GM12878 (cell line): ENCODE data around the gene NUP35. TPM values are rescaled to one million over a fixed set of nuclear protein-coding genes. Genes with fewer than 3 reads are reported as not detected.

Experiments used
- CBFB ChIP-seq: IDR thresholded peaks from 2 replicates; pipeline ENCODE4 v1.6.1; 2016; ENCODE audit warnings: antibody characterized with exemption, low read depth
- CBX5 ChIP-seq: sonication (generic); IDR thresholded peaks from 2 replicates; pipeline ENCODE4 v1.6.1; 2016; ENCODE audit warnings: low read depth, moderate library complexity, mild to moderate bottlenecking, inconsistent platforms
- CHD4 ChIP-seq: fragments of 200-600 bp; sonication (generic); IDR thresholded peaks from 2 replicates; pipeline ENCODE4 v1.6.1; 2016; ENCODE audit warnings: mild to moderate bottlenecking
- CREB1 ChIP-seq: IDR thresholded peaks from 2 replicates; pipeline ENCODE4 v1.6.1; 2012; ENCODE audit warnings: low read depth, mild to moderate bottlenecking, inconsistent platforms
- EZH2 ChIP-seq: IDR thresholded peaks from 2 replicates; pipeline ENCODE4 v1.6.1; 2012; ENCODE audit warnings: low read depth, mild to moderate bottlenecking, control low read depth, inconsistent platforms, low read length, borderline replicate concordance; ENCODE audit not compliant: control insufficient read depth
- MAX ChIP-seq: IDR thresholded peaks from 2 replicates; pipeline ENCODE4 v1.6.1; 2012; ENCODE audit warnings: low read depth, low read length, improper control_type of control experiment
- NKRF ChIP-seq: fragments of 450-650 bp; conservative IDR thresholded peaks from 2 replicates; pipeline ENCODE4 v1.6.1; 2017; ENCODE audit warnings: mild to moderate bottlenecking, moderate library complexity
- NR2F1 ChIP-seq: fragments of 450-650 bp; conservative IDR thresholded peaks from 2 replicates; pipeline ENCODE4 v1.6.1; 2017; ENCODE audit warnings: mild to moderate bottlenecking
- PAX5 ChIP-seq: IDR thresholded peaks from 2 replicates; pipeline ENCODE4 v1.6.1; 2011; ENCODE audit warnings: low read depth, low read length, borderline replicate concordance
- PKNOX1 ChIP-seq: fragments of 450-650 bp; IDR thresholded peaks from 2 replicates; pipeline ENCODE4 v1.6.1; 2016; ENCODE audit warnings: mild to moderate bottlenecking
- POU2F2 ChIP-seq: IDR thresholded peaks from 3 replicates; pipeline ENCODE4 v1.6.1; 2011; ENCODE audit warnings: low read depth, mild to moderate bottlenecking, low read length, borderline replicate concordance
- RB1 ChIP-seq: fragments of 450-650 bp; formaldehyde crosslinking; IDR thresholded peaks from 2 replicates; pipeline ENCODE4 v1.6.1; 2017; ENCODE audit warnings: mild to moderate bottlenecking, borderline replicate concordance
- RELB ChIP-seq: fragments of 450-650 bp; IDR thresholded peaks from 2 replicates; pipeline ENCODE4 v1.6.1; 2017; ENCODE audit warnings: low read depth, mild to moderate bottlenecking, moderate library complexity
- WRNIP1 ChIP-seq: IDR thresholded peaks from 2 replicates; pipeline ENCODE4 v1.6.1; 2011; ENCODE audit warnings: low read depth, low read length, improper control_type of control experiment, borderline replicate concordance
- polyA plus RNA-seq, 11 experiments: library from polyadenylated mRNA; depleted of rRNA in 4 of 11; unstranded in 6 of 11; stranded (reverse) in 5 of 11; fragments of >200 nt; fragmentation: Nextera tagmentation in 4 of 11; fragmentation: Illumina TruSeq in 1 of 11; extraction: Ambion mirVana in 4 of 11; extraction: Trizol in 1 of 11; gene quantifications; 1 replicate in 1 of 11; 2 replicates in 10 of 11; pipeline versions ENCODE4 v1.2.1 to v1.2.3, GENCODE V29; 2011 to 2016; ENCODE audit warnings: inconsistent platforms in 2 of 11, missing spikeins in 2 of 11, low read depth in 1 of 11
- total RNA-seq, 4 experiments: library from RNA; depleted of rRNA in 3 of 4; stranded (reverse); fragments of >200 nt in 3 of 4; fragmentation: Illumina TruSeq in 1 of 4; extraction: Trizol in 1 of 4; gene quantifications; 2 replicates each; pipeline versions ENCODE4 v1.2.1 to v1.2.3, GENCODE V29; 2013 to 2021

Gene NUP35
- total and polyA plus RNA-seq, 10 of the 15 experiments (the other 5 are each of a cell fraction or from before 2014, with no cell fraction given) = 21.4 to 57.3 (median 30.7) TPM

GRCh38 chr2:183078464-183079138 lies 45.6 kb upstream of the NUP35 start, which contains the start of gene DUSP19 (continued):
- TF ChIP-seq NR2F1 = no peak
- TF ChIP-seq EZH2 = 0 out of 2 replicates have a peak, but pooled peaks have one; percentile 25
- TF ChIP-seq PKNOX1 = 0 out of 2 replicates have a peak, but pooled peaks have one; percentile 7
- 0 out of 2 replicates have a peak, but pooled peaks have one; percentile 33 for TF ChIP-seq NKRF
- TF ChIP-seq CBX5 = 0 out of 2 replicates have a peak, but pooled peaks have one; percentile 30
- no peak for TF ChIP-seq MAX
- no peak for TF ChIP-seq CHD4
- no peak for TF ChIP-seq WRNIP1
- TF ChIP-seq PAX5 = 0 out of 2 replicates have a peak, but pooled peaks have one; percentile 43
- TF ChIP-seq POU2F2 = 0 out of 3 replicates have a peak, but pooled peaks have one; percentile 8
- TF ChIP-seq RB1 = no peak
- TF ChIP-seq RELB = 0 out of 2 replicates have a peak, but pooled peaks have one; percentile 23
- peak; percentile 45; the same call in 1 of the 2 replicates for TF ChIP-seq CREB1
- peak; percentile 84 for TF ChIP-seq CBFB
